ENCODE measurements around the gene CEACAM6. TPM values are rescaled to one million over a fixed set of nuclear protein-coding genes. Genes with fewer than 3 reads are reported as not detected.
"Not testable (repeated sequence)": the region's sequence is repeated elsewhere in the genome, so short reads cannot be mapped to it uniquely, and the experiment has no call there.

Gene CEACAM6
- total RNA-seq, 1 experiment from 2014 or later: 10.7 TPM

DNA sequence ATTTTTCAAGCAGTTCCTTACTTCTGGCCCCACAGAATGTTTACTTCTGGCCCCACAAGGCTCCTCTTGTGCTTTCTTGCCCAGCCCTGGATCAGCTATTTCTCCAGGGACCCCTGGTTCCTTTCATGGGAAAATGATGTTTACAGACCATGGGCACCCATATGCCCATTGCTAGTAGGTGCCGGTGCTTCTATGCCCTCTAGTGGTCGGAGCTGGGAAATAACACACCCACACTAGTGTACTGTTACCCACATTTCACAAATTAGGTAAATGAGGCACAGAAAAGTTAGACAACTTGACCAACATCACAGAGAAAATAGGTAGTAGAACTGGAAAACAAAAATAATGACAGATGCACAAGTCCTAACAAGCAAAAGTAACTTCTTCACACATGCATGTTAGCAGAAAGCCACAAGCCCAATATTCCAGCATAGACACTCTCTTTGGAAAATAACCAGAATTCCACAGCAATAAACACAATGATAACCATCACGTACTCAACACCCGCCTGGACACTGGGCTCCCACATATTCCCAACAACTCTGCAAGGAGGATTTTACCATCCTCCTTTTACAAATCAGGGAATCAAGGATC lies 1.3 kb upstream of the CEACAM6 start:
- H3K9me3 ChIP-seq: no peaks in the 10 kb centered on the region; the same call in 1 of the 2 replicates
- H3K4me1 ChIP-seq: peaks cover 17% of the 10 kb centered on the region
- BruUV-seq (replicated peaks): no TSS peak
- Mint-ChIP-seq H3K36me3 (ENCODE audit: insufficient read depth, unreplicated experiment) (no peaks in the 10 kb centered on the region), H3K27me3 (ENCODE audit: insufficient read depth, unreplicated experiment) (no peaks in the 10 kb centered on the region), H3K27ac (ENCODE audit: unreplicated experiment) (no peak overlapping the region), H3K4me3 (ENCODE audit: unreplicated experiment) (no peak overlapping the region), H3K9me3 (ENCODE audit: unreplicated experiment) (no peaks in the 10 kb centered on the region), H3K4me1 (ENCODE audit: low read depth, unreplicated experiment) (peaks cover 20% of the 10 kb centered on the region)
- CTCF ChIA-PET: interaction anchor here (0.6 to 3.3 kb wide), 16 partner anchors 8 to 368 kb away, joined by 3 to 59 read pairs (median 8); partner anchors contain the start of gene RPS19
- peak; percentile 70 to 71 for DNase-seq
- H3K27me3 ChIP-seq (replicated peaks; ENCODE audit: control insufficient read depth, insufficient read depth, low read length): no peaks in the 10 kb centered on the region
- peak; percentile 72 to 75 for TF ChIP-seq CTCF (IDR thresholded peaks at IDR 0.05; ENCODE audit: insufficient read depth in 1 of 2, low read depth in 1 of 2, low read length in 1 of 2, severe bottlenecking in 1 of 2, unreplicated experiment in 1 of 2)
- H3K4me3 ChIP-seq (ENCODE audit: low read depth, low read length): no peak overlapping the region
- intact Hi-C loops (cut with micrococcal nuclease; ENCODE audit: unreplicated experiment): loop anchor here (1.0 kb wide), 1 partner anchor 31 kb away; no protein-coding TSS in a partner anchor
- no peaks in the 10 kb centered on the region for H3K36me3 ChIP-seq (ENCODE audit: control insufficient read depth, insufficient read depth, low read length)
- POLR2A ChIA-PET: no interaction called here

DNA sequence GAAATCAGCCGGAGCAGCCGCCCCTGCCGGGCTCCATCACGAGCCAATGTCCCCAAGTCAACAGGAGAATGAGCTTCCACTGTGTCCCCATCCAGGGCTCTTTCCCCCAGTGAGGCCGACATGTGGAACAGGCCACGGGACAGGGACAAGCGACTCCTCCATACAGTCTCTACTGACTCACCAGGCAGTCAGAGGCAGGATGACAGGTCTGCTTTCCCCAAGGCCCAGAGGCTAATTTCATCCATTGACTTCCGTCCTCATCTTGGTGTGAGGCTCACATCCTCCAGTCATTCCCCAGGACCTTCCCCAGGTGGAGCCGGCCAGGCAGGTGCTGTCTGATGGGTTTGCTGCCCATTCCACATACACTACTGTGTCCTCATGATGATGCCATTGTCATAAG lies 3.5 kb downstream of the CEACAM6 start:
- no peak for TF ChIP-seq CTCF (IDR thresholded peaks at IDR 0.05; ENCODE audit: insufficient read depth in 1 of 2, low read depth in 1 of 2, low read length in 1 of 2, severe bottlenecking in 1 of 2, unreplicated experiment in 1 of 2)
- Mint-ChIP-seq H3K36me3 (ENCODE audit: insufficient read depth, unreplicated experiment) (peaks cover 5% of the 10 kb centered on the region), H3K4me3 (ENCODE audit: unreplicated experiment) (no peak overlapping the region), H3K27me3 (ENCODE audit: insufficient read depth, unreplicated experiment) (no peaks in the 10 kb centered on the region), H3K27ac (ENCODE audit: unreplicated experiment) (no peak overlapping the region), H3K9me3 (ENCODE audit: unreplicated experiment) (no peaks in the 10 kb centered on the region), H3K4me1 (ENCODE audit: low read depth, unreplicated experiment) (peaks cover 14% of the 10 kb centered on the region)
- H3K9me3 ChIP-seq: no peaks in the 10 kb centered on the region
- ChIA-PET CTCF (no interaction called here), POLR2A (no interaction called here)
- no peak for DNase-seq
- intact Hi-C loops (cut with micrococcal nuclease; ENCODE audit: unreplicated experiment): no loop called here
- no peaks in the 10 kb centered on the region for H3K27me3 ChIP-seq (replicated peaks; ENCODE audit: control insufficient read depth, insufficient read depth, low read length)
- H3K4me1 ChIP-seq: peaks cover 11% of the 10 kb centered on the region; the same call in 1 of the 2 replicates
- no peak overlapping the region for H3K4me3 ChIP-seq (ENCODE audit: low read depth, low read length)
- BruUV-seq (replicated peaks): no TSS peak
- no peaks in the 10 kb centered on the region for H3K36me3 ChIP-seq (ENCODE audit: control insufficient read depth, insufficient read depth, low read length)

DNA sequence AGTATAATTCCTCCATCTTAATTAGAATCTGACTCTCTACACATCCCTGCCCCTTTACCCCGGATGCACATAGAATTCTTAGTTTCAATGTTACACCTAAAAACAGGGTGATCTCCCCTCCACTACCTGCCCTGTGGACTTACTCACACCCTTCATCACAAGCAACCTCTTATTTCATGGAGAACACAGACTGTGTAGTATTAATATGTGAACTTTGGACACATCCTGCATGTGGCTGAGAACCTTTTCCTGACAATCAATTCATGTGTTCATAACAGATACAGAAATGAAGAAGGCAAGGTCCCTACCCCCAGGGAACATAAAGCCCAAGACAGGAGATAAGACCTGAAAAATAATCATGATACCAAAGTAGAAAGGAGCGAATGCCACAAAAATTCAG lies 11.8 kb downstream of the CEACAM6 start:
- H3K27me3 ChIP-seq (replicated peaks; ENCODE audit: control insufficient read depth, insufficient read depth, low read length): no peaks in the 10 kb centered on the region; the same call in 1 of the 2 replicates
- no TSS peak for BruUV-seq (replicated peaks)
- no peaks in the 10 kb centered on the region for H3K36me3 ChIP-seq (ENCODE audit: control insufficient read depth, insufficient read depth, low read length)
- no peak overlapping the region for H3K4me3 ChIP-seq (ENCODE audit: low read depth, low read length)
- intact Hi-C loops (cut with micrococcal nuclease; ENCODE audit: unreplicated experiment): no loop called here
- H3K36me3 Mint-ChIP-seq (ENCODE audit: insufficient read depth, unreplicated experiment): no peaks in the 10 kb centered on the region
- H3K27me3 Mint-ChIP-seq (ENCODE audit: insufficient read depth, unreplicated experiment): no peaks in the 10 kb centered on the region
- H3K9me3 Mint-ChIP-seq (ENCODE audit: unreplicated experiment): no peaks in the 10 kb centered on the region
- ChIA-PET POLR2A (no interaction called here), CTCF (no interaction called here)
- H3K4me1 Mint-ChIP-seq (ENCODE audit: low read depth, unreplicated experiment): peaks cover under 1% of the 10 kb centered on the region
- 0 out of 2 replicates have a peak, but pooled peaks cover 2% of the 10 kb centered on the region for H3K9me3 ChIP-seq
- no peak for DNase-seq
- H3K27ac Mint-ChIP-seq (ENCODE audit: unreplicated experiment): no peak overlapping the region
- no peak overlapping the region for H3K4me3 Mint-ChIP-seq (ENCODE audit: unreplicated experiment)
- peaks cover 7% of the 10 kb centered on the region for H3K4me1 ChIP-seq
- TF ChIP-seq CTCF (IDR thresholded peaks at IDR 0.05; ENCODE audit: insufficient read depth in 1 of 2, low read depth in 1 of 2, low read length in 1 of 2, severe bottlenecking in 1 of 2, unreplicated experiment in 1 of 2): no peak

GRCh38 chr19:41768105-41768504 lies 12.8 kb downstream of the CEACAM6 start:
- H3K27ac Mint-ChIP-seq (ENCODE audit: unreplicated experiment); H3K36me3 Mint-ChIP-seq (ENCODE audit: insufficient read depth, unreplicated experiment); intact Hi-C loops (cut with micrococcal nuclease; ENCODE audit: unreplicated experiment); H3K27me3 Mint-ChIP-seq (ENCODE audit: insufficient read depth, unreplicated experiment); H3K9me3 Mint-ChIP-seq (ENCODE audit: unreplicated experiment); H3K36me3 ChIP-seq (ENCODE audit: control insufficient read depth, insufficient read depth, low read length); H3K4me3 ChIP-seq (ENCODE audit: low read depth, low read length); H3K9me3 ChIP-seq; POLR2A ChIA-PET; H3K27me3 ChIP-seq (replicated peaks; ENCODE audit: control insufficient read depth, insufficient read depth, low read length); BruUV-seq (replicated peaks); H3K4me3 Mint-ChIP-seq (ENCODE audit: unreplicated experiment); DNase-seq; CTCF ChIA-PET: not testable (repeated sequence)
- peaks cover 17% of the 10 kb centered on the region for H3K4me1 ChIP-seq
- peaks cover 10% of the 10 kb centered on the region for H3K4me1 Mint-ChIP-seq (ENCODE audit: low read depth, unreplicated experiment)

All from Caco-2 (cell line).